Left lung (tissue), 10 donors: ENCODE measurements around the gene GRB10. TPM values are rescaled to one million over a fixed set of nuclear protein-coding genes. Genes with fewer than 3 reads are reported as not detected.

Experiments used
- ATAC-seq: fragments of 200-7000 bp; cut with Tn5 transposase; one replicate; pipeline ENCODE4 v1.9.1; 2020; ENCODE audit warnings: moderate library complexity
- DNase-seq, 4 donors: peaks; one replicate each; pipeline ENCODE4 v3.0.0-alpha.2; 2013 to 2020
- H3K27ac ChIP-seq, 2 donors: fragments of 200-600 bp; sonication (generic) in 1 of 2; one replicate each; pipeline versions ENCODE4 v1.5.0 to v1.8.0; 2020 to 2021
- H3K27me3 ChIP-seq, 2 donors: fragments of 200-600 bp; sonication (generic) in 1 of 2; one replicate each; pipeline versions ENCODE4 v1.5.0 to v1.8.0; 2020 to 2021
- H3K36me3 ChIP-seq, 2 donors: fragments of 200-600 bp; sonication (generic) in 1 of 2; one replicate each; pipeline versions ENCODE4 v1.5.0 to v1.8.0; 2020 to 2021
- H3K4me1 ChIP-seq, 2 donors: fragments of 200-600 bp; one replicate each; pipeline ENCODE4 v1.8.0; 2021
- H3K4me3 ChIP-seq, 2 donors: fragments of 200-600 bp; sonication (generic) in 1 of 2; one replicate each; pipeline versions ENCODE4 v1.5.0 to v1.8.0; 2020 to 2021; ENCODE audit warnings: mild to moderate bottlenecking in 1 of 2
- H3K9me3 ChIP-seq, 2 donors: fragments of 200-600 bp; sonication (generic) in 1 of 2; one replicate each; pipeline versions ENCODE4 v1.5.0 to v1.8.0; 2020 to 2021
- CTCF ChIP-seq, 2 donors: fragments of 200-600 bp; sonication (generic) in 1 of 2; IDR thresholded peaks; one replicate each; pipeline versions ENCODE4 v1.5.0 to v1.8.0; 2021; ENCODE audit warnings: antibody characterized with exemption in 2 of 2
- intact Hi-C, 2 donors: fragments of 100-400 bp; cut with DNase I; formaldehyde crosslinking; loops; one replicate each; pipeline versions ENCODE4 v1.11.2 to v1.14.2; 2022
- polyA plus RNA-seq, 6 donors: library from polyadenylated mRNA; unstranded; fragments of 120-200 nt; gene quantifications; one replicate each; pipeline ENCODE4 v1.2.1, GENCODE V29; 2013; ENCODE audit not compliant: insufficient read length in 6 of 6
- total RNA-seq, 2 donors: library from RNA; stranded (reverse); fragmentation: NEBNext Ultra II Directional; extraction: Animal tissue kit (Norgen Biotek cat#: 25700); gene quantifications; one replicate each; pipeline ENCODE4 v1.2.1, GENCODE V29; 2021
- donor health status: DM: no; HTN: yes; CAD: no.
- donor health status: DM: no; HTN: no; CAD: no.

Gene GRB10
- total and polyA plus RNA-seq, 8 donors: 38.8 to 58.3 (median 45.0) TPM

- Histone ChIP-seq H3K4me1 (peaks cover 13 to 27% of the 10 kb centered on the region in 2 donors), H3K27ac (no peak overlapping the region), H3K9me3 (no peaks in the 10 kb centered on the region), H3K27me3 (no peaks in the 10 kb centered on the region), H3K36me3 (peaks cover 0 to 8% of the 10 kb centered on the region in 2 donors), H3K4me3 (no peak overlapping the region)
- DNase-seq (no peak), ATAC-seq (no peak)
- intact Hi-C loops: no loop called here
- TF ChIP-seq CTCF (IDR thresholded peaks at IDR 0.05): no peak
These were observed 98.5 kb downstream of the GRB10 start for GRCh38 chr7:50684011-50684712.

GRCh38 chr7:50682573-50682972 is 100.1 kb downstream of the GRB10 start:
- no peak for TF ChIP-seq CTCF (IDR thresholded peaks at IDR 0.05)
- ATAC-seq: no peak
- intact Hi-C loops: no loop called here

GRCh38 chr7:50682079-50682478 is 100.6 kb downstream of the GRB10 start:
- Histone ChIP-seq H3K27me3 (no peaks in the 10 kb centered on the region), H3K27ac (no peak overlapping the region), H3K36me3 (peaks cover 0 to 1% of the 10 kb centered on the region in 2 donors), H3K9me3 (no peaks in the 10 kb centered on the region), H3K4me3 (no peak overlapping the region), H3K4me1 (peaks cover 13 to 27% of the 10 kb centered on the region in 2 donors)
- no peak for TF ChIP-seq CTCF (IDR thresholded peaks at IDR 0.05)
- ATAC-seq (peak; percentile 17), DNase-seq (no peak)
- intact Hi-C loops: no loop called here

More at GRCh38 chr7:50682573-50682972, 100.1 kb downstream of the GRB10 start:
- Histone ChIP-seq H3K9me3 (no peaks in the 10 kb centered on the region), H3K27ac (no peak overlapping the region), H3K27me3 (no peaks in the 10 kb centered on the region), H3K4me1 (peaks cover 13 to 27% of the 10 kb centered on the region in 2 donors), H3K36me3 (peaks cover 0 to 6% of the 10 kb centered on the region in 2 donors), H3K4me3 (no peak overlapping the region)
- DNase-seq: no peak

- Histone ChIP-seq H3K4me3 (no peak overlapping the region), H3K9me3 (no peaks in the 10 kb centered on the region), H3K27me3 (no peaks in the 10 kb centered on the region), H3K27ac (no peak overlapping the region), H3K36me3 (no peaks in the 10 kb centered on the region), H3K4me1 (peaks cover 13 to 27% of the 10 kb centered on the region in 2 donors)
- no peak for TF ChIP-seq CTCF (IDR thresholded peaks at IDR 0.05)
- DNase-seq: peak in 1 of 4 donors; percentile 35
- peak; percentile 74 for ATAC-seq
- intact Hi-C loops: no loop called here
These were observed 101.2 kb downstream of the GRB10 start for GRCh38 chr7:50681432-50682045.

GRCh38 chr7:50679218-50680007 is 103.3 kb downstream of the GRB10 start:
- intact Hi-C loops: no loop called here
- peak in 1 of 4 donors; percentile 39 for DNase-seq
- Histone ChIP-seq H3K27ac (no peak overlapping the region), H3K4me1 (peaks cover 5 to 20% of the 10 kb centered on the region in 2 donors), H3K4me3 (no peak overlapping the region), H3K36me3 (peaks cover 0 to 1% of the 10 kb centered on the region in 2 donors), H3K9me3 (no peaks in the 10 kb centered on the region), H3K27me3 (no peaks in the 10 kb centered on the region)
- peak in 1 of 2 donors; percentile 29 for TF ChIP-seq CTCF (IDR thresholded peaks at IDR 0.05)
- peak; percentile 44 for ATAC-seq
